ENCODE results near the gene LY6G5C.

LY6G5C gene

GRCh38 chr6:31689249-31690110 lies 8.6 kb upstream of the LY6G5C start:
- Histone ChIP-seq H3K9me3 (no peaks in the 10 kb centered on the region), H3K36me3 (no peaks in the 10 kb centered on the region)
- TF ChIP-seq CTCF (IDR thresholded peaks at IDR 0.05; ENCODE audit: low read depth, low read length): peak; percentile 51

GRCh38 chr6:31687860-31688693 lies 7.2 kb upstream of the LY6G5C start:
- no peak overlapping the region for H3K4me3 ChIP-seq (ENCODE audit: low read depth, low read length)
- no peak for TF ChIP-seq CTCF (IDR thresholded peaks at IDR 0.05; ENCODE audit: low read depth, low read length)
- no peaks in the 10 kb centered on the region for H3K4me1 ChIP-seq
- H3K36me3 ChIP-seq: no peaks in the 10 kb centered on the region
- H3K27me3 ChIP-seq: no peaks in the 10 kb centered on the region
- no peaks in the 10 kb centered on the region for H3K9me3 ChIP-seq
- no peak for DNase-seq

More at GRCh38 chr6:31689249-31690110, 8.6 kb upstream of the LY6G5C start:
- H3K4me3 ChIP-seq (ENCODE audit: low read depth, low read length): no peak overlapping the region
- H3K27me3 ChIP-seq: no peaks in the 10 kb centered on the region
- peak; percentile 24 for DNase-seq
- no peaks in the 10 kb centered on the region for H3K4me1 ChIP-seq

- no peaks in the 10 kb centered on the region for H3K4me1 ChIP-seq
- no peaks in the 10 kb centered on the region for H3K36me3 ChIP-seq
- DNase-seq: no peak
- no peak overlapping the region for H3K4me3 ChIP-seq (ENCODE audit: low read depth, low read length)
- H3K9me3 ChIP-seq: no peaks in the 10 kb centered on the region
- no peak for TF ChIP-seq CTCF (IDR thresholded peaks at IDR 0.05; ENCODE audit: low read depth, low read length)
- no peaks in the 10 kb centered on the region for H3K27me3 ChIP-seq
These were observed 6.5 kb upstream of the LY6G5C start for GRCh38 chr6:31687321-31687720.

- no peak for TF ChIP-seq CTCF (IDR thresholded peaks at IDR 0.05; ENCODE audit: low read depth, low read length)
- Histone ChIP-seq H3K4me3 (ENCODE audit: low read depth, low read length) (no peak overlapping the region), H3K36me3 (no peaks in the 10 kb centered on the region), H3K4me1 (no peaks in the 10 kb centered on the region), H3K27me3 (no peaks in the 10 kb centered on the region), H3K9me3 (no peaks in the 10 kb centered on the region)
- no peak for DNase-seq
These were observed 5.6 kb upstream of the LY6G5C start for GRCh38 chr6:31686483-31686882.

- no peaks in the 10 kb centered on the region for H3K9me3 ChIP-seq
- no peaks in the 10 kb centered on the region for H3K36me3 ChIP-seq
- H3K27me3 ChIP-seq: no peaks in the 10 kb centered on the region
- no peak overlapping the region for H3K4me3 ChIP-seq (ENCODE audit: low read depth, low read length)
- no peak for TF ChIP-seq CTCF (IDR thresholded peaks at IDR 0.05; ENCODE audit: low read depth, low read length)
- H3K4me1 ChIP-seq: no peaks in the 10 kb centered on the region
- DNase-seq: no peak
These were observed 2.7 kb upstream of the LY6G5C start for GRCh38 chr6:31683591-31683990.
